ENCODE data around the gene FUNDC2.

The FUNDC2 gene

GRCh38 chrX:155023907-155024833 is 2.5 kb upstream of the FUNDC2 start:
- DNase-seq (ENCODE audit: low read depth) = no peak

GRCh38 chrX:155026420-155026726 is 271 bp upstream of the FUNDC2 start:
- DNase-seq (ENCODE audit: low read depth) = no peak

- DNase-seq (ENCODE audit: low read depth) = peak; percentile 87
Observed at GRCh38 chrX:155027509-155028066, 944 bp downstream of the FUNDC2 start.

- DNase-seq (ENCODE audit: low read depth) = no peak
Observed at GRCh38 chrX:155028129-155028528, 1.5 kb downstream of the FUNDC2 start.

- DNase-seq (ENCODE audit: low read depth) = peak; percentile 6
Observed at GRCh38 chrX:155028877-155029291, 2.2 kb downstream of the FUNDC2 start.

- no peak for DNase-seq (ENCODE audit: low read depth)
Observed at GRCh38 chrX:155031657-155032056, 5.0 kb downstream of the FUNDC2 start.

- no peak for DNase-seq (ENCODE audit: low read depth)
Observed at GRCh38 chrX:155035688-155036087, 9.0 kb downstream of the FUNDC2 start.

GRCh38 chrX:155046129-155046810 is 19.6 kb downstream of the FUNDC2 start:
- DNase-seq (ENCODE audit: low read depth) = no peak

- no peak for DNase-seq (ENCODE audit: low read depth)
Observed at GRCh38 chrX:155046811-155047528, 20.3 kb downstream of the FUNDC2 start.

GRCh38 chrX:155048977-155049619 is 22.5 kb downstream of the FUNDC2 start:
- DNase-seq (ENCODE audit: low read depth) = peak; percentile 53

- no peak for DNase-seq (ENCODE audit: low read depth)
Observed at GRCh38 chrX:155052738-155053498, 26.3 kb downstream of the FUNDC2 start.

- DNase-seq (ENCODE audit: low read depth) = no peak
Observed at GRCh38 chrX:155053656-155054055, 27.0 kb downstream of the FUNDC2 start.

- no peak for DNase-seq (ENCODE audit: low read depth)
Observed at GRCh38 chrX:155054255-155054654, 27.6 kb downstream of the FUNDC2 start.

- no peak for DNase-seq (ENCODE audit: low read depth)
Observed at GRCh38 chrX:155055494-155055893, 28.9 kb downstream of the FUNDC2 start.

GRCh38 chrX:155056471-155056870 is 29.8 kb downstream of the FUNDC2 start:
- no peak for DNase-seq (ENCODE audit: low read depth)

GRCh38 chrX:155056877-155057792 is 30.5 kb downstream of the FUNDC2 start:
- peak; percentile 67 for DNase-seq (ENCODE audit: low read depth)

GRCh38 chrX:155061760-155062159 is 35.1 kb downstream of the FUNDC2 start:
- DNase-seq (ENCODE audit: low read depth) = no peak

- DNase-seq (ENCODE audit: low read depth) = peak; percentile 14
Observed at GRCh38 chrX:155065035-155065734, 38.5 kb downstream of the FUNDC2 start.

- peak; percentile 59 for DNase-seq (ENCODE audit: low read depth)
Observed at GRCh38 chrX:155068165-155068564, 41.5 kb downstream of the FUNDC2 start.
